ENCODE results near the gene ABCA8.
"Not testable (repeated sequence)": the region's sequence is repeated elsewhere in the genome, so short reads cannot be mapped to it uniquely, and the experiment has no call there.

The ABCA8 gene

GRCh38 chr17:68824185-68824584, 131.0 kb downstream of the ABCA8 start:
- DNase-seq (ENCODE audit: low read depth in 3 of 3): not testable (repeated sequence)

- no peak for DNase-seq (ENCODE audit: low read depth in 3 of 3)
These were observed 132.4 kb downstream of the ABCA8 start for GRCh38 chr17:68822719-68823289.

- DNase-seq (ENCODE audit: low read depth in 3 of 3): no peak
These were observed 133.1 kb downstream of the ABCA8 start for GRCh38 chr17:68821860-68822696.

GRCh38 chr17:68820825-68821481, 134.2 kb downstream of the ABCA8 start:
- no peak for DNase-seq (ENCODE audit: low read depth in 3 of 3)

- DNase-seq (ENCODE audit: low read depth in 3 of 3): no peak
These were observed 134.7 kb downstream of the ABCA8 start for GRCh38 chr17:68820476-68820824.

- DNase-seq (ENCODE audit: low read depth in 3 of 3): no peak
These were observed 135.7 kb downstream of the ABCA8 start for GRCh38 chr17:68819465-68819864.

Data from stimulated activated CD4-positive, alpha-beta T cell treated with anti-CD3 and anti-CD28 coated beads, TNF-alpha, amount 100 ng/mL, for 24 hours (primary cell).